HFFc6 (cell line): ENCODE results near the gene FSHB. TPM values are rescaled to one million over a fixed set of nuclear protein-coding genes. Genes with fewer than 3 reads are reported as not detected.
"Not testable (repeated sequence)": the region's sequence is repeated elsewhere in the genome, so short reads cannot be mapped to it uniquely, and the experiment has no call there.

ENCODE experiments used
- DNase-seq: peaks from one replicate; pipeline ENCODE4 v3.0.0-alpha.2; 2018
- H3K27ac Mint-ChIP-seq: 2 replicates; pipeline ENCODE4 v1.8.0; 2020; ENCODE audit warnings: mild to moderate bottlenecking, mixed read lengths
- H3K27me3 Mint-ChIP-seq: 2 replicates; pipeline ENCODE4 v1.8.0; 2021; ENCODE audit warnings: mild to moderate bottlenecking, moderate library complexity, mixed read lengths; ENCODE audit not compliant: insufficient read depth
- H3K36me3 Mint-ChIP-seq: 2 replicates; pipeline ENCODE4 v1.8.0; 2021; ENCODE audit warnings: low read depth, mixed read lengths
- H3K4me1 Mint-ChIP-seq: 2 replicates; pipeline ENCODE4 v1.8.0; 2020; ENCODE audit warnings: low read depth, mixed read lengths
- H3K4me3 Mint-ChIP-seq: 2 replicates; pipeline ENCODE4 v1.8.0; 2020; ENCODE audit warnings: mild to moderate bottlenecking, moderate library complexity, mixed read lengths
- H3K9me3 Mint-ChIP-seq: 2 replicates; pipeline ENCODE4 v1.8.0; 2020; ENCODE audit warnings: mild to moderate bottlenecking, mixed read lengths
- total RNA-seq, 6 experiments: library from RNA; stranded (reverse); fragmentation: NEBNext Ultra II Directional; extraction: Animal tissue kit (Norgen Biotek cat#: 25700); gene quantifications; 2 replicates in 1 of 6; 3 replicates in 5 of 6; pipeline ENCODE4 v1.2.3, GENCODE V29; 2021
- TF ChIP-seq, protein P1 (sequence below): fragments of 200-600 bp; sonication (generic); IDR thresholded peaks from 2 replicates; pipeline ENCODE4 v1.5.0; 2021; ENCODE audit warnings: antibody characterized with exemption, mild to moderate bottlenecking

The FSHB gene
- total RNA-seq, 6 experiments from 2014 or later: not detected

DNA sequence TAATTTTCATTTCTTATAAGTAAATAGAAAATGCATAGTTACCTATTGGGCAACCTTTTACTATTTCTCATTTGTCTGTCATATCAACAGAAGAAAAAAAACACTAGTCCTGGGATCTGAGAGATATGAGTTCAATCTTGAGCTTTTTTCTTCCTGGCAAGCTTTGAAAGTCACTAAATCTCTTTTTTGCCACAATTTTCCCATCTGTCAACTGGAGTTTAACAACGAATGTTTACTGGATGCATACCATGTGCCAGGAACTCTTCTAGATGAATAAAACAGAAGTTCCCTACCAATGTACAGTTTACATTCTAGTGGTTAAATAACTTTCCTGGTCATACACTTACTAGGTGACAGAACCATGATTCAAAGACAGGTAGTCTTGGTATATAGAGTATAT lies 31.0 kb downstream of the FSHB start:
- TF ChIP-seq, protein P1, sequence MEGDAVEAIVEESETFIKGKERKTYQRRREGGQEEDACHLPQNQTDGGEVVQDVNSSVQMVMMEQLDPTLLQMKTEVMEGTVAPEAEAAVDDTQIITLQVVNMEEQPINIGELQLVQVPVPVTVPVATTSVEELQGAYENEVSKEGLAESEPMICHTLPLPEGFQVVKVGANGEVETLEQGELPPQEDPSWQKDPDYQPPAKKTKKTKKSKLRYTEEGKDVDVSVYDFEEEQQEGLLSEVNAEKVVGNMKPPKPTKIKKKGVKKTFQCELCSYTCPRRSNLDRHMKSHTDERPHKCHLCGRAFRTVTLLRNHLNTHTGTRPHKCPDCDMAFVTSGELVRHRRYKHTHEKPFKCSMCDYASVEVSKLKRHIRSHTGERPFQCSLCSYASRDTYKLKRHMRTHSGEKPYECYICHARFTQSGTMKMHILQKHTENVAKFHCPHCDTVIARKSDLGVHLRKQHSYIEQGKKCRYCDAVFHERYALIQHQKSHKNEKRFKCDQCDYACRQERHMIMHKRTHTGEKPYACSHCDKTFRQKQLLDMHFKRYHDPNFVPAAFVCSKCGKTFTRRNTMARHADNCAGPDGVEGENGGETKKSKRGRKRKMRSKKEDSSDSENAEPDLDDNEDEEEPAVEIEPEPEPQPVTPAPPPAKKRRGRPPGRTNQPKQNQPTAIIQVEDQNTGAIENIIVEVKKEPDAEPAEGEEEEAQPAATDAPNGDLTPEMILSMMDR: no peak
- no peaks in the 10 kb centered on the region for H3K27me3 Mint-ChIP-seq
- H3K4me3 Mint-ChIP-seq: no peak overlapping the region
- peaks cover 15% of the 10 kb centered on the region for H3K9me3 Mint-ChIP-seq
- H3K4me1 Mint-ChIP-seq: no peaks in the 10 kb centered on the region
- H3K36me3 Mint-ChIP-seq: no peaks in the 10 kb centered on the region
- DNase-seq: no peak
- no peak overlapping the region for H3K27ac Mint-ChIP-seq

DNA sequence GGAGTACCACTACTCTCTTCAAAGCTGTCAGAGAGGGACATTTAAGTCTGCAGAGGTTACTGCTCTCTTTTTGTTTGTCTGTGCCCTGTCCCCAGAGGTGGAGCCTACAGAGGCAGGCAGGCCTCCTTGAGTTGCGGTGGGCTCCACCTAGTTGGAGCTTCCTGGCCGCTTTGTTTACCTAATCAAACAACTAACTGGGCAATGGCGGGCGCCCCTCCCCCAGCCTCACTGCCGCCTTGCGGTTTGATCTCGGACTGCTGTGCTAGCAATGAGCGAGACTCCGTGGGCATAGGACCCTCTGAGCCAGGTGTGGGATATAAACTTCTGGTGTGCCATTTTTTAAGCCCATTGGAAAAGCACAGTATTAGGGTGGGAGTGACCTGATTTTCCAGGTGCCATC lies 37.8 kb downstream of the FSHB start:
- not testable (repeated sequence) for H3K4me3 Mint-ChIP-seq, H3K27me3 Mint-ChIP-seq, DNase-seq, H3K36me3 Mint-ChIP-seq, H3K27ac Mint-ChIP-seq, H3K4me1 Mint-ChIP-seq
- H3K9me3 Mint-ChIP-seq: peaks cover 24% of the 10 kb centered on the region

DNA sequence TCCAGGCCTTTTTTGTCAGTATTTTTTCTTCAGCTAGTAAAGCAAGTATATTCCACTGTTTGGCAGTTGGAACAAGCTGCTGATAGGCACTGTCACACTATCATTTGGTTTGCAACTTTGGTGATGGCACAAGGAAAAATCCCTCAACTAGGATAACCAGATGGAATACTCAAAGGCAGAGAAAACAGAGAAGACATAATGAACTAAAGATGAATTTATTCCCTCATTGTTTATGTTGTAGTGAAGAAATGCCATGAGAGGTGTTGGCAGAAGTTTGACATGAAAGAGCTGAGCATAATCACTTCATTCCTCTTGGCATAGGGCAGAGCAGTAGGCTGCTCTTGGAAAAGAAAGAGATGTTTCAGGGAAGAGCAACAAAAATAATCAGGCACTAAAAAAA lies 39.9 kb downstream of the FSHB start:
- no peak for DNase-seq
- Mint-ChIP-seq H3K36me3 (no peaks in the 10 kb centered on the region), H3K4me1 (no peaks in the 10 kb centered on the region), H3K27ac (no peak overlapping the region), H3K27me3 (no peaks in the 10 kb centered on the region), H3K4me3 (no peak overlapping the region), H3K9me3 (peaks cover 17% of the 10 kb centered on the region)
- TF ChIP-seq, protein P1: no peak

DNA sequence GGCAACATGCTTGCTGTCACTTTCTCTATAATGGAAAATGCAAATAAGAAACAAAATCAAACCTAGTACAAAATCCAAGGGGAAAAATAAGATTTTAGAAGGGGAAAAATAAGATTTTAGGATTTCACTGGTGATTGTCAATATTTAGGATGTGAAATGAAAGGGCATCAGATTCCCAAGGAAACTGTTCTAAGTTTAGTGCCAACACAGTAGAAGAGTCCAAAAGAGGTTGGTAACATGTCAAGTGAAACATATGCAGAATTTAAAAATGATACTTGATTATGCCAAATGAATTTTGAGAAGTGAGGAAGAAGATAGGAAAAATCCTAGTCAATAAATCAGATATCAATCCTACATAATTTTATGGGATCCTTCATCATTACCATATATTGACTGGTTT lies 46.4 kb downstream of the FSHB start:
- no peak overlapping the region for H3K27ac Mint-ChIP-seq
- H3K9me3 Mint-ChIP-seq: peaks cover 10% of the 10 kb centered on the region
- no peak for DNase-seq
- H3K27me3 Mint-ChIP-seq: no peaks in the 10 kb centered on the region
- H3K4me3 Mint-ChIP-seq: no peak overlapping the region
- no peaks in the 10 kb centered on the region for H3K36me3 Mint-ChIP-seq
- TF ChIP-seq, protein P1: no peak
- H3K4me1 Mint-ChIP-seq: no peaks in the 10 kb centered on the region

DNA sequence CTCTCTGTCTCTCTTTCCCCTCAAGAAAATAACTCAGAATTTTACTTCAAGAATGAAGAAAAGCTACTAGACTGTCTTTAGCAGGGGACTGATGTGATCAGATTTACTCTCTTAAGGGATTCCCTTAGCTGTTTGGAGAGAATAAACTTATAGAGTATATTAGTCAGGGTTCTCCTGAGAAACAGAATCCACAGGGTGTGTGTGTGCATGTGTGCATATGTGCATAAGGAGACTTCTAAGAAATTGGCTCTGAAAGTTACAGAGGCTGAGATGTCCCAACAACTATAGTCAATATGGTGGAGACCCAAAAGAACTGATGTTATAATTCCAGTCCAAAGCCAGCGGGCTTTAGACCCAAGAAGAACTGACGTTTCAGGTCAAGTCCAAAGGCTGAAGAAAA lies 49.0 kb downstream of the FSHB start:
- DNase-seq: no peak
- TF ChIP-seq, protein P1: no peak
- Mint-ChIP-seq H3K9me3 (peaks cover 10% of the 10 kb centered on the region), H3K36me3 (no peaks in the 10 kb centered on the region), H3K27me3 (peaks cover 1% of the 10 kb centered on the region; the same call in 1 of the 2 replicates), H3K27ac (no peak overlapping the region), H3K4me1 (no peaks in the 10 kb centered on the region), H3K4me3 (no peak overlapping the region)

DNA sequence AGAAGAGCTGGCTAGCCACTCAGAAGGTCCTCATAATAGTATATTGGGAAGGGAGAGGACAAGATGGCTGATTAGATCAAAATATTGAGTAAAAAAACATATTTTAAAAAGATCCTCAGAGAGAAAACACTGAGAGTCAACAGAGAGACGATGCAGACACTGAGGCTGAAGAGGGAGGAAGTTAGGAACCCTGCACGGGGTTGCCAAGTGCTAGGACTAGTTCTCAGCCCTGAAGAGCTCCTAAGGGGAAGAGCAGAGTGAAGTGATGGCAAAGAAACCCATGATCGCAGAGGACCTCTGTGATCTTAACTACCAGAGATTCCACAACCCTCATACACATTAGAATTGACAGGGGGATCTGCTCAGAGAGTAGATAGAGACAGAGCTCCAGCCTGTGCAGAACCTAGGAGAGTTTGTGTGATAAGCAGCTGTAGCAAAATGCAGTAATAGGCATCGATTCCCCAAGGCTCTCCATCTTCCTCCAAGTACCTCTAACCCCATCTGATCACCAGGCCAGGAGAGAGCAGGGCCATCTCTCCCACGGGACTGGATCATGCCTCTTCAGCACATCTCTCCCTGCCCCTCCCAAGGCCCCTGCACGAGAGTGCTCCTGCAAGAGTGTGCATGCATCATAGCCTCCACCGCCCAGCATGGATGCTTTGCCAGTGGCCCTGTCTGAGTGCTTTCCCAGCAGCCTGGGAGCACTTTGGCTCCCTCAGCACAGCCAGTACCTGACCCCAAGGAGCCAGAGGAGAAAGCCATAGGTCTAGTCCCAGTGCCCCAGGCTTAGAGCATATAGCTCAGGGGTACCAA lies 50.9 kb downstream of the FSHB start:
- TF ChIP-seq, protein P1: no peak
- peaks cover 4% of the 10 kb centered on the region for H3K9me3 Mint-ChIP-seq
- H3K4me3 Mint-ChIP-seq: no peak overlapping the region
- no peak overlapping the region for H3K27ac Mint-ChIP-seq
- no peak for DNase-seq
- no peaks in the 10 kb centered on the region for H3K36me3 Mint-ChIP-seq
- H3K4me1 Mint-ChIP-seq: no peaks in the 10 kb centered on the region
- H3K27me3 Mint-ChIP-seq: peaks cover 1% of the 10 kb centered on the region; the same call in 1 of the 2 replicates
